ENCODE data around the gene HS3ST3B1. TPM values are rescaled to one million over a fixed set of nuclear protein-coding genes. Genes with fewer than 3 reads are reported as not detected.

HS3ST3B1 gene
- total RNA-seq, 2 experiments from 2014 or later = 23.2 to 26.0 TPM

Other genes starting within 250 kb of the HS3ST3B1 start
- gene COX10, start 231.6 kb upstream of the HS3ST3B1 start, total RNA-seq = 10 to 100 TPM; 29.9 to 30.6 TPM
- gene CDRT15, start 64.2 kb upstream of the HS3ST3B1 start, total RNA-seq = not detected

Data from activated naive CD4-positive, alpha-beta T cell treated with anti-CD3 and anti-CD28 coated beads for 36 hours (primary cell).